T-helper 2 cell treated with Interferon-gamma antibody and Interleukin-4, amounts not matched to agents 100 ng/mL and 5 ng/mL, for 36 hours (primary cell): ENCODE measurements around the gene GRB14. TPM values are rescaled to one million over a fixed set of nuclear protein-coding genes. Genes with fewer than 3 reads are reported as not detected.
"Not testable (repeated sequence)": the region's sequence is repeated elsewhere in the genome, so short reads cannot be mapped to it uniquely, and the experiment has no call there.

ENCODE experiments used
- intact Hi-C: fragments of 100-400 bp; cut with micrococcal nuclease; formaldehyde crosslinking; loops from one replicate; pipeline ENCODE4 v1.15.1; 2023
- total RNA-seq: library from RNA; stranded (reverse); gene quantifications from 2 replicates; pipeline ENCODE4 v1.2.3, GENCODE V29; 2022

The GRB14 gene
- not detected in 2 replicates for total RNA-seq

- intact Hi-C loops = no loop called here
Observed at GRCh38 chr2:164620873-164621763, at the start of gene GRB14. Gene GRB14, minus strand, starts transcription at chr2:164621482. Its CDS starts 173 bp downstream, at chr2:164621309.

DNA sequence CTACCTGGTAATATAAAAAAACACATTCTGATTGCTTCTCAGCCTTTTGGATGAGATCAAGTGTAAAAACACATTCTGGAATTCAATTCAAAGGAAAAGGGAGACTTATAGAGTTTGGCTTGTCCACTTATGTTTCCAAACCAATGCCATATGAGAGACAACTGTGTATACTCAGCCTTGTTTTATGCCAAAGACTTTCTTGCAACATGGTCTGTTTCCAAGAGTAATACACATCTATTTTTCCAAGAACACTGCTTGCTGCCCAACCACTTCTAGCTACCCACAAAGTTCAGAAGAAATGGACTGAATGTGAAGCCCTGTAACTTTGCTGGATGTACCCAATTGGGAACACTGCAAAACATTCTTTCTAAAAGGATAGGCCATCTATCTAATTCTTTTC, 48.0 kb upstream of the GRB14 start:
- intact Hi-C loops = no loop called here

- intact Hi-C loops = no loop called here
Observed at GRCh38 chr2:164667566-164667965, 46.3 kb upstream of the GRB14 start.

- intact Hi-C loops = no loop called here
Observed at GRCh38 chr2:164664070-164664469, 42.8 kb upstream of the GRB14 start.

DNA sequence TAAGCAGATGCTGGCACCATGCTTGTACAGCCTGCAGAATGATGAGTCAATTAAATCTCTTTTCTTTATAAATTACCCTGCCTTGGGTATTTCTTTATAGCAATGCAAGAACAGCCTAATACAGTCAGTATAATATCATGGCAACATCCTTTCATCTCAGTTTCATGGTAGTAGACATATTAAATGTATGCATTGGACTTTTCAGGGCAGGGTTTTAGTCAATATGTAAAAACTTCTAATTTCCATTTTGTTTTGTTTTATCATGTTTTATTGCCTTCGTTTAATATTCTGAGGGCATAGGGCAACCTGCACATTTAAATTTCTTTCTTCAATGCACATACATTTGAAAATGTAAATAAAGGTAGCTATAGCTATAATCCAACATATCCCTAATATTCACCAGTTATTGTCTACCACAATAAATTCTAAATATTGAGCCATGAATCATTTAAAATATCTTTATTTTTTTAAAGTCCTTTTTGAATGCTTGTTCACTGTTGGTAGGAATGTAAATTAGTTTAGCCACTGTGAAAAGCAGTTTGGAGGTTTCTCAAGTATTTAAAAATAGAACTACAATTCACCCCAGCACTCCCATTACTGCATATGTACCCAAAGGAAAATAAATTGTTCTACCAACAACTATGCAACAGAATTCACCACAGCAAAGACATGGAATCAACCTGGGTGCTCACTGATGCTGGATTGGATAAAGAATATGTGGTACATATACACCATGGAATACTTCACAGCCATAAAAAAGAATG, 41.8 kb upstream of the GRB14 start:
- intact Hi-C loops = no loop called here

- intact Hi-C loops = no loop called here
Observed at GRCh38 chr2:164662066-164662465, 40.8 kb upstream of the GRB14 start.

GRCh38 chr2:164661349-164661748, 40.1 kb upstream of the GRB14 start:
- intact Hi-C loops = no loop called here

GRCh38 chr2:164657129-164657528, 35.8 kb upstream of the GRB14 start:
- intact Hi-C loops = no loop called here

DNA sequence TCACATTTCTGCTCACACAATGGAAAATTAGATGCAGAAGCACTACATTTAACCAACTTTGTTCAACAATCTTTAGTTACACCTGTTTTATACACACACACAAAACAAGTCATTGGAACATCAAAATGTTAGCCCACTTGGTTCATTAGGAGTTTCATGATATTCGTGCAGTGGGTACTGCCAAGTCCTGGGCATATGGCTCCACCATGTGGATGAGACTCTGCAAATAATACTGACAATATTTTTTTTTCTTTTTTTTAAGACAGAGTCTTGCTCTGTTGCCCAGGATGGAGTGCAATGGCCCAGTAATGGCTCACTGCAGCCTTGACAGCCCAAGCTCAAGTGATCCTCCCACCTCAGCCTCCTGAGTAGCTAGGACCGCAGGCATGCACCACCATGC, 34.5 kb upstream of the GRB14 start:
- intact Hi-C loops = no loop called here

- intact Hi-C loops = no loop called here
Observed at GRCh38 chr2:164655336-164655735, 34.1 kb upstream of the GRB14 start.

GRCh38 chr2:164651361-164651760, 30.1 kb upstream of the GRB14 start:
- intact Hi-C loops = no loop called here

- intact Hi-C loops = no loop called here
Observed at GRCh38 chr2:164644036-164644700, 22.9 kb upstream of the GRB14 start.

GRCh38 chr2:164642946-164643555, 21.8 kb upstream of the GRB14 start:
- intact Hi-C loops = no loop called here

DNA sequence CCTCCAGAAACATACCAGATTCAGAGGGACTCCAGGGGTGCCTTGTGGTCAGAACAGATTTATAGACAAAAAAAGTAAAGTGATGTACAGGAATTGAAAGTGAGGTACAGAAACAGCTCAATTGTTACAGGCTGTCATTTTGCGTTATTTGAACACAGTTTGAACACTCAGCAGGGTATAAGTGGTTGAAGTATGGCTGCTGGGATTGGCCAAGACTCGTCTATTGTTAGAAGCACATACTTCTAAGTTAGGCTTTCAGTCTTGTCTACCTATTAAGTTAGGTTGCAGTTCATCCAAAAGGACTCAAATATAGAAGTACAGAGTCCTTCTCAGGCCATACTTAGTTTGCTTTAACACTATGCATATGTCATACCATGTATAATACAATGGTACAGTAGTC, 21.0 kb upstream of the GRB14 start:
- intact Hi-C loops = no loop called here

- intact Hi-C loops = not testable (repeated sequence)
Observed at GRCh38 chr2:164628319-164628718, 7.0 kb upstream of the GRB14 start.

DNA sequence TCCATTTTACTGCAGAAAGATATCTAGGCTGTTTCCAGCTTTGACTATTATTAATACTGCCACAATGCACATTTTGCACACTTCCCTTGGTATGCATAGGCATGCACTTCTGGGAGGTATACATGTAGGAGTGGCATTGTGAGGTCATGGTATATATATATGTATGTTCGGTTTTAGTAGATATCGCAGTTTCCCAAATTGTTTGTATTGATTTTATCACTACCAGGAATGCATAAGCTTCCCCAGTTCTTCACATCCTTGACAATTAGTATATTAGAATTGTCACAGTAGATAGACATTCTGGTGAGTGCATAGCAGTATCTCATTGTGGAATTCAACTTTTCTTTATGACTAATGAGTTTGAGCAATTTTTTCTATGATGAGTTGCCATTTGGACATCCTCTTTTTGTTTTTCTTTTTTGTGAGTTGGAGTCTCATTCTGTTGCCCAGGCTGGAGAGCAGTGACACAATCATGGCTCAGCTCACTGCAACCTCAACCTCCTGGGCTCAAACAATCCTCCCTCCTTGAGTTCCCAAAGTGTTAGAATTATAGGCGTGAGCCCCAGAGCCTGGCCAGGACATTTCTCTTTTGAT, 4.2 kb upstream of the GRB14 start:
- intact Hi-C loops = no loop called here

DNA sequence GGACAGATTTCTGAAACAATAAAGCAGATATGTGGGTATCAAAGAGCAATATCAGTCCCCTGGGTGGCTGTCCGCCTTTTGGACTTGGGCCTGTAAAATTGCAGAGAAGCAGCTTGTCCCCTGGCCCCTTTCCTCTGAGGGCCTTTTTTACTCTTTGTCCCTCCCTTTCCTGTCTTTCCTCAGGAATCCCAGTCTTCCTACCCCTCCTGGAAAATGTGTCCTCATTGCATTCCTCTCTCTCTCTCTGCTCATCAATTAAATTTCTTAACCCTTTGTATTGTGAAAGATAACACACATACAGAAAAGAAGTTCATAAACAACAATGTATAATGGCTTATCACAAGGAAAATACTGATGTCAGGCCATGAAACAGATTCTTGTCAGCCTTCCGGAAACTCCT, 3.0 kb upstream of the GRB14 start:
- intact Hi-C loops = no loop called here

- intact Hi-C loops = no loop called here
Observed at GRCh38 chr2:164622338-164623106, 1.2 kb upstream of the GRB14 start.

DNA sequence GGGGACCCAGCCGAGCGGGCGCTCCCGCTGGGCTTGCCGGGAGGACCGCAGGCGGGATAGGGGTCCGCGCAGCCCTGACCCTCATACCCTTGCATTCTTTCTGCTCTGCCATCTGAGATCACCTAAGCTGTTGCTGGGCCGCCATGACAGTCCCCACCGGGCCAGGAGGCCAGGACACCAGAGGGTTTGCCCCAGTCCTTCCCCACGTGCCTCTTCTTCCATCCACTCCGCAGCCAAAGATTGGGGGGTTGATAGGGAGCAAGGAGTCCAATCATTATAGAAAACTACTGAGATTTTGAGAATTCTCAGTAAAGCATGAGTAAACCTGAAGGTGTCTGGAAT, 453 bp upstream of the GRB14 start:
- intact Hi-C loops = no loop called here

GRCh38 chr2:164620457-164620856, 825 bp downstream of the GRB14 start:
- intact Hi-C loops = no loop called here

GRCh38 chr2:164617466-164617865, 3.8 kb downstream of the GRB14 start:
- intact Hi-C loops = no loop called here
